HCT116 (cell line): ENCODE measurements around the gene BRIP1. TPM values are rescaled to one million over a fixed set of nuclear protein-coding genes. Genes with fewer than 3 reads are reported as not detected.

ENCODE experiments used
- ATAC-seq: fragments of 200-7000 bp; cut with Tn5 transposase; 2 replicates; pipeline ENCODE4 v1.9.1; 2020; ENCODE audit warnings: mild to moderate bottlenecking, moderate library complexity
- BruUV-seq: library from RNA; stranded (reverse); fragments of 400-500 nt; replicated peaks from 2 replicates; lab custom pipeline; 2021; lab: Mats Ljungman, UMichigan
- CTCF ChIA-PET: fragments of 300-600 bp; sonication (Branson Sonifier 250); formaldehyde crosslinking; loops from one replicate; lab custom pipeline; 2021; ENCODE audit warnings: antibody characterized with exemption; lab: Charles Lee
- POLR2A ChIA-PET: fragments of 300-600, 350-600 bp; sonication (Branson Sonifier 250); formaldehyde crosslinking; loops from one replicate; lab custom pipeline; 2021; ENCODE audit warnings: antibody characterized with exemption; lab: Charles Lee
- RAD21 ChIA-PET, 2 experiments: fragments of 300-600 bp; sonication (Branson Sonifier 250); formaldehyde crosslinking; loops; one replicate each; lab custom pipeline; 2023; ENCODE audit warnings: low total read pairs in 2 of 2; ENCODE audit not compliant: uncharacterized antibody in 2 of 2, unreplicated experiment in 2 of 2, low non-redundant PET in 1 of 2; lab: Charles Lee
- DNase-seq: peaks from one replicate; pipeline ENCODE4 v3.0.0-alpha.2; 2010; ENCODE audit warnings: low read depth, low spot score
- H2AFZ ChIP-seq: fragments of 200-600 bp; shearing (Covaris generic), sonication (generic); 2 replicates; pipeline ENCODE4 v1.6.1; 2017; ENCODE audit warnings: low read depth, mixed run types, mixed read lengths, antibody characterized with exemption, low read length; ENCODE audit not compliant: poor library complexity, severe bottlenecking
- H3K27ac ChIP-seq: 2 replicates; pipeline ENCODE4 v1.5.1; 2012; ENCODE audit warnings: low read depth, low read length
- H3K27me3 ChIP-seq: fragments of 200-600 bp; sonication (generic); 2 replicates; pipeline ENCODE4 v1.6.1; 2016; ENCODE audit warnings: mixed run types, low read length, mixed read lengths; ENCODE audit not compliant: insufficient read depth
- H3K36me3 ChIP-seq, 2 experiments: fragments of 200-500 bp in 1 of 2; fragments of 200-600 bp in 1 of 2; sonication (Bioruptor generic) in 1 of 2; sonication (generic) in 1 of 2; 2 replicates each; pipeline versions ENCODE4 v1.5.1 to v1.6.1; 2014 to 2016; ENCODE audit warnings: low read length in 2 of 2, inconsistent platforms in 1 of 2, mixed read lengths in 1 of 2, mixed run types in 1 of 2; ENCODE audit not compliant: insufficient read depth in 2 of 2, control insufficient read depth in 1 of 2
- H3K4me1 ChIP-seq, 2 experiments: fragments of 200-600 bp in 1 of 2; sonication (generic) in 1 of 2; 2 replicates each; pipeline versions ENCODE4 v1.5.1 to v1.6.1; 2012 to 2017; ENCODE audit warnings: low read length in 2 of 2, inconsistent platforms in 1 of 2, mild to moderate bottlenecking in 1 of 2, mixed read lengths in 1 of 2, mixed run types in 1 of 2, moderate library complexity in 1 of 2; ENCODE audit not compliant: insufficient read depth in 2 of 2, control insufficient read depth in 1 of 2
- H3K4me2 ChIP-seq: fragments of 200-600 bp; sonication (generic); 2 replicates; pipeline ENCODE4 v1.6.1; 2017; ENCODE audit warnings: mixed run types, low read length, mixed read lengths
- H3K4me3 ChIP-seq, 2 experiments: fragments of 200-600 bp in 1 of 2; sonication (generic) in 1 of 2; replicated peaks in 1 of 2; 2 replicates each; pipeline ENCODE4 v1.5.1; 2011 to 2016; ENCODE audit warnings: low read length in 2 of 2, control low read depth in 1 of 2, low read depth in 1 of 2, mild to moderate bottlenecking in 1 of 2, mixed read lengths in 1 of 2, mixed run types in 1 of 2
- H3K79me2 ChIP-seq: fragments of 200-600 bp; sonication (generic); 2 replicates; pipeline ENCODE4 v1.6.1; 2017; ENCODE audit warnings: mild to moderate bottlenecking, mixed run types, low read length, moderate library complexity, mixed read lengths; ENCODE audit not compliant: insufficient read depth
- H3K9ac ChIP-seq: fragments of 200-600 bp; sonication (generic); 2 replicates; pipeline ENCODE4 v1.6.1; 2016; ENCODE audit warnings: low read length, mixed read lengths
- H3K9me2 ChIP-seq: fragments of 200-600 bp; sonication (generic), shearing (Covaris generic); 2 replicates; pipeline ENCODE4 v1.6.1; 2017; ENCODE audit warnings: mixed run types, mild to moderate bottlenecking, moderate library complexity; ENCODE audit not compliant: insufficient read depth
- H3K9me3 ChIP-seq, 2 experiments: fragments of 200-500 bp in 1 of 2; fragments of 200-600 bp in 1 of 2; sonication (Bioruptor generic) in 1 of 2; sonication (generic) in 1 of 2; 2 replicates each; pipeline ENCODE4 v1.6.1; 2014 to 2017; ENCODE audit warnings: low read length in 2 of 2, mixed read lengths in 2 of 2, inconsistent platforms in 1 of 2, low read depth in 1 of 2, mild to moderate bottlenecking in 1 of 2, mixed run types in 1 of 2, moderate library complexity in 1 of 2; ENCODE audit not compliant: control insufficient read depth in 1 of 2, insufficient read depth in 1 of 2
- H4K20me1 ChIP-seq: fragments of 200-600 bp; sonication (generic), shearing (Covaris generic); 2 replicates; pipeline ENCODE4 v1.6.1; 2017; ENCODE audit warnings: mixed run types, mild to moderate bottlenecking, moderate library complexity; ENCODE audit not compliant: insufficient read depth
- ATF3 ChIP-seq: IDR thresholded peaks from 2 replicates; pipeline ENCODE4 v1.6.1; 2012
- CBX3 ChIP-seq: IDR thresholded peaks from 2 replicates; pipeline ENCODE4 v1.6.1; 2012; ENCODE audit warnings: low read depth
- CEBPB ChIP-seq: IDR thresholded peaks from 2 replicates; pipeline ENCODE4 v1.6.1; 2012; ENCODE audit warnings: low read depth
- EGR1 ChIP-seq: IDR thresholded peaks from 2 replicates; pipeline ENCODE4 v1.6.1; 2012; ENCODE audit warnings: low read depth
- ELF1 ChIP-seq: IDR thresholded peaks from 2 replicates; pipeline ENCODE4 v1.6.1; 2012; ENCODE audit warnings: low read depth, borderline replicate concordance
- EZH2phosphoT487 ChIP-seq: fragments of 200-600 bp; IDR thresholded peaks from 2 replicates; pipeline ENCODE4 v1.6.1; 2018; ENCODE audit warnings: antibody characterized with exemption, borderline replicate concordance
- FOSL1 ChIP-seq: IDR thresholded peaks from 2 replicates; pipeline ENCODE4 v1.6.1; 2012; ENCODE audit warnings: low read depth
- MAX ChIP-seq: IDR thresholded peaks from 2 replicates; pipeline ENCODE4 v1.6.1; 2012
- POLR2A ChIP-seq: IDR thresholded peaks from 2 replicates; pipeline ENCODE4 v1.7.0; 2011; ENCODE audit warnings: borderline replicate concordance; ENCODE audit not compliant: insufficient read depth, insufficient read length; ENCODE audit errors: extremely low read depth
- REST ChIP-seq: IDR thresholded peaks from 2 replicates; pipeline ENCODE4 v1.6.1; 2012; ENCODE audit warnings: low read depth
- SP1 ChIP-seq: IDR thresholded peaks from 2 replicates; pipeline ENCODE4 v1.6.1; 2012; ENCODE audit warnings: low read depth
- SRF ChIP-seq: IDR thresholded peaks from 2 replicates; pipeline ENCODE4 v1.6.1; 2012; ENCODE audit warnings: low read depth
- YY1 ChIP-seq: IDR thresholded peaks from 2 replicates; pipeline ENCODE4 v1.6.1; 2011; ENCODE audit warnings: low read length, low read depth, moderate library complexity, mild to moderate bottlenecking; ENCODE audit not compliant: insufficient replicate concordance; ENCODE audit errors: extremely low read depth
- ZNF274 ChIP-seq: fragments of 200-500 bp; sonication (Bioruptor generic); IDR thresholded peaks from 2 replicates; pipeline ENCODE4 v1.6.1; 2014; ENCODE audit warnings: mild to moderate bottlenecking, low read depth, low read length, inconsistent platforms
- intact Hi-C: fragments of 100-400 bp; cut with micrococcal nuclease; formaldehyde crosslinking; loops from 2 replicates; pipeline ENCODE4 v1.10.0; 2022
- total RNA-seq: library from RNA; stranded (reverse); gene quantifications from one replicate; pipeline ENCODE4 v1.2.1, GENCODE V29; 2021; ENCODE audit not compliant: unreplicated experiment

BRIP1 gene
- total RNA-seq, 1 experiment from 2014 or later, result 22.2 TPM

- Histone ChIP-seq H3K27me3 (no peaks in the 10 kb centered on the region), H3K4me3 (no peak overlapping the region), H2AFZ (no peak overlapping the region), H3K4me2 (no peak overlapping the region), H4K20me1 (no peaks in the 10 kb centered on the region), H3K79me2 (0 out of 2 replicates have a peak, but pooled peaks cover 3% of the 10 kb centered on the region), H3K9me2 (no peaks in the 10 kb centered on the region), H3K36me3 (peaks cover 10 to 33% of the 10 kb centered on the region in 2 experiments; a peak in 3 of 4 replicates), H3K9me3 (no peaks in the 10 kb centered on the region), H3K27ac (no peak overlapping the region), H3K9ac (no peak overlapping the region), H3K4me1 (no peaks in the 10 kb centered on the region)
- TF ChIP-seq CEBPB (no peak), SRF (no peak), FOSL1 (no peak), REST (no peak), ATF3 (no peak), ELF1 (no peak), CBX3 (no peak), POLR2A (no peak), YY1 (no peak), MAX (no peak), EZH2phosphoT487 (no peak), SP1 (no peak), ZNF274 (no peak), EGR1 (no peak)
- DNase-seq (no peak), ATAC-seq (no peak)
- RAD21 ChIA-PET, result no interaction called here
- BruUV-seq, result no TSS peak
- POLR2A ChIA-PET, result no interaction called here
- CTCF ChIA-PET, result no interaction called here
- intact Hi-C loops, result no loop called here
Measured at GRCh38 chr17:61847659-61848058, 15.7 kb downstream of the BRIP1 start.
